ENCODE data around the gene ZNF221.

- TF ChIP-seq EZH2 (optimal IDR thresholded peaks at IDR 0.05; ENCODE audit: low read depth, low read length): no peak
- TF ChIP-seq, protein P1, sequence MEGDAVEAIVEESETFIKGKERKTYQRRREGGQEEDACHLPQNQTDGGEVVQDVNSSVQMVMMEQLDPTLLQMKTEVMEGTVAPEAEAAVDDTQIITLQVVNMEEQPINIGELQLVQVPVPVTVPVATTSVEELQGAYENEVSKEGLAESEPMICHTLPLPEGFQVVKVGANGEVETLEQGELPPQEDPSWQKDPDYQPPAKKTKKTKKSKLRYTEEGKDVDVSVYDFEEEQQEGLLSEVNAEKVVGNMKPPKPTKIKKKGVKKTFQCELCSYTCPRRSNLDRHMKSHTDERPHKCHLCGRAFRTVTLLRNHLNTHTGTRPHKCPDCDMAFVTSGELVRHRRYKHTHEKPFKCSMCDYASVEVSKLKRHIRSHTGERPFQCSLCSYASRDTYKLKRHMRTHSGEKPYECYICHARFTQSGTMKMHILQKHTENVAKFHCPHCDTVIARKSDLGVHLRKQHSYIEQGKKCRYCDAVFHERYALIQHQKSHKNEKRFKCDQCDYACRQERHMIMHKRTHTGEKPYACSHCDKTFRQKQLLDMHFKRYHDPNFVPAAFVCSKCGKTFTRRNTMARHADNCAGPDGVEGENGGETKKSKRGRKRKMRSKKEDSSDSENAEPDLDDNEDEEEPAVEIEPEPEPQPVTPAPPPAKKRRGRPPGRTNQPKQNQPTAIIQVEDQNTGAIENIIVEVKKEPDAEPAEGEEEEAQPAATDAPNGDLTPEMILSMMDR (IDR thresholded peaks at IDR 0.05; ENCODE audit: low read length): no peak
- no peak for TF ChIP-seq EZH2phosphoT487 (IDR thresholded peaks at IDR 0.05; ENCODE audit: low read length)
These were observed 33.1 kb downstream of the ZNF221 start, which contains the start of gene ZNF155 for GRCh38 chr19:43983912-43984686.
